DMS114 treated with DMSO at 0.1 percent for 48 hours (cell line): Measurements from ENCODE around the gene SS18L1.

Source experiments
- DNase-seq: peaks from one replicate; lab custom pipeline; 2025; ENCODE audit not compliant: unreplicated experiment; lab: John Stamatoyannopoulos, UW

SS18L1 gene

DNA sequence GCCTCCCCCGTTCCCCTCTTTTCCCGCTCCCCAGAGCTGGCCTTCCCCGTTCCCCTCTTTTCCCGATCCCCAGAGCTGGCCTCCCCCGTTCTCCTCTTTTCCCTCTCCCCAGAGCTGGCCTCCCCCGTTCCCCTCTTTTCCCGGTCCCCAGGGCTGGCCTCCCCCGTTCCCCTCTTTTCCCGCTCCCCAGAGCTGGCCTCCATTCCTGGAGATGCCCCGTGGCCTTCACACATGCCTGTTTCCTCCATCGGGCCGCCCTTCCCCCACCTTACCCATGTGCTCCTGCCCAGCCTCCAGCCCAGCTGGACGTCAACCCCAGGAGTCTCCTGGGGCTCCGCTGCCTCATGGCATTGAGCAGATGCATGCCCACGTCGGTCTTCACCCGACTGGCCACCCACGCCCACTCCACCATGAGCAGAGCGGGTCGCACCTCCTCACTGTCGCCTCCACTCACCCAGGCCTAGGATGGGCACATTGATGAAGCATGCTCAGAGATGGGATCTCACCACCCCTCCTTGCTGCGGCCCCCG, 8.3 kb downstream of the SS18L1 start:
- DNase-seq, result no peak

DNA sequence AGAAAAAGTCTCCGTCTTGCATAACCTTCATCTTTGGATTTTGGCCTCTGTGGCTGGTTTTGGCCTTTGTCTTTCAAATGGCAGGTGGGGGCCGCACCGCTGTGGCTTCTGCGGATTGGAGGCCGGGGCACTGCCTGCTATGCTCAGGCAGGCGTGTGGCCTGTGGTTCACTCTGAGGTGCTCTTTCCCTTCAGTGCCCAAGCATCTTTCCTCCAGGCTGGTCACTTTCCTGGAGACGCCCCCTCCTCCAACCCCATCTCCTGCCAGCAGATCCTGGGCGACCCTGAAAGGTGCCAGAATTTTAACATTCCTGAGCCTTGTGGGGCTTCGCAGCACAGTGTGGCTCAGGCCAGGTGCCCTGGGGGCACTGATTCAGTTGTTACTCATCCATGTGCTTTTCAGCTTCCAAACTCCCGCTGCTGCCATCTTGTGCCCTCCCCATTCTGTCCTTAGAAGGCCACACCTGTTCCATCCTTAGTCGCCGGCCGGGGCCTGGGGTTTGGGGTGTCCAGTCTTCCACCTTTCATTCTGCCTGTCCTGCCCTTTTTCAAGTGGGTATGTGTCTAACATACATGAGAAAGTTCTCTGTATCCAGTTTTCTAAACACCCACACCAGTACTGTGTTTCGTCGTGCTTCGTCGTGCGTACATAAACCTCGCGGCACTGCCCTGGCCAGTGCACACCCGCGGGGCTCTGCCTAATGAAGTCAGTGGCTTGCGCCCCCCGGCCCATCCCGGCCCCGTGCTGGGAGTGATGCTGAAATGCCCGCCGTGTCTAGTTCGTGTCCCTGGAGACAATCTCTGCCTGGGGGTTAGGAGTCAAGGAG, 12.1 kb downstream of the SS18L1 start:
- DNase-seq, result no peak

DNA sequence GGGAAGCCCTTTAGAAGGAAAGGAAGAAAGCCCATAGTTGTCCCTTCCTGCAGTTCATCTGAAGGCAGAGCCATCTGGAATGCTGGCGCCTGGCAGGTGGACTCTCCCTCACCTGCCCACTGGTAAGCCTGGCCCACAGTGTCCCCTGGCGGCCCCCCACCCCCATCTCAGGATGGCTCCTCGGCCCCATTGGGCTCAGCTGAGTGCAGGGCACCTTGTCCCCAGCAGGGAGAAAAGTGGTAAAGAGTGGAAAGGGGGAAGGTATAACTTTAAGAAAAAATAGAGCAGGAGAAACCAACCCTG, 12.6 kb downstream of the SS18L1 start:
- DNase-seq, result no peak

DNA sequence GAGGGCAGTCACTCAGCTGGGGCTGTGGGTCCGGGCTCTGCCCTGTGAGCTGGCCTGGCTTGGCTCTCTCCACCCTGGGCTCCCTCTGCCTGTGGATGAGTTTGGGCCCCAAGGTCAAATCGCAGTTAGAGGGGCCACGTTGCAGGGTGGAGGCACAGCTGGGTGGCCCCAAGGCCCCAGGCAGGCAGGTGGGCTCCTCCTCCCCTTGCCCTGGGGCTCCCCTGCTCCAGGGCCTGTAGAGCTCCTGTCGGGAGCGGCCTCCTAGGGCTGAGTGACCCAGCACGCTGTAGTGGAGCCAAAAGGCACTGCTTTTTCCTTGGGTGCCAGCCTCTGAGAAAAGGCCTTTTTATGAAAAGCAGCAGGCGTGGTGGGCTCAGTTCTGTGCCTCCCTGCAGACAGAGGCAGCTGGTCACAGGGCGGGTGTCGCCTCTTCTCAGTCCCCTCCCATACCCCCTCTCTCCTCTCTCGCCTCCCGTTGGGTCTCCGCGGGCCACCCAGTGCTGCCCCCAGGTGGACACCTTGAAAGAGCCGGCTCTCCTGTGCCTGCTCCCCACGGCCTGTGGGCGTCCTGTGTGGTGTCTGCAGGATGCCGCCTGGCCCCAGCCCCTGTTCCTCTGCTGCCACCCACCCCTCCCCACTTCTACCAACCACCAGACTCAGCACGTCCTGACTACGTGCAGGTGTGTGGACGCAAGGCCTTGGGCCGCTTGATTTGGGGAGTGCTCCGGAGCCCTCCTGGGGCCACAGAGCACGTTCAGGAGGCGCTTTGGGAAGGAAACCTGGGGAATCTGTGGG, 13.2 kb downstream of the SS18L1 start:
- DNase-seq, result no peak

DNA sequence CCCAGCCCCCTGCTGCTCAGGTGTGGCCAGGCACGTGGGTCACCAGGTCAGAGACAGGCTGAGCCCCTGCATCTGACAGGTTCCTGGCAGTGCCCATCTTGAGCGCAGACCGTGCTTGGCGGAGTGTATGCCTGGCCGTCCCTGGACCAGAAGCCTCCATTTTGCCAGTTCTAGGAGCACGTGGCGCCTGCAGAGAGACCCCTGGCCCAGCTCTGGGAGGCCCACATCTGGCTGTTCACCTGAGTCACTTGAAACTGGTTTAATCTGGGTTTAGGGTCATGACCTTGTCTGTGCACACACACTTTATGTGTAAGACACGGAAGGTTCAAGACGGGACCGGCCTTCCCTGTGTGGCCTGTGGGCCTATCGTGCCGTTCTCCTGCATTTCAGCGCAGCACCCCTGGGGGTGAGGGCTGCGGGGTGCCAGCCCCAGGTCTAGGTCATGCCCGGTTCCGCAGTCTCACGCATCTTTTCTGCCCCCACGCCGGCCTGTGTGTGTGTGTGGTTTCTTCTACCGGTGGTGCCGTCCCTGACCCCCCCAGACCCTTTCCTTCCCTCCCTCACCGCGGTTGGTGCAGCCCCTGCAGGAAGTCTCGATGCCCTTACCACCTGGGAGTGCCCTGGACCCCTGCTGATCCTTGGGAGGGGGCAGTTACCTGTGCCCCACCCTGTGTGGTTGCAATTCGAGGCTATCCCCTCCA, 14.0 kb downstream of the SS18L1 start:
- DNase-seq, result no peak

DNA sequence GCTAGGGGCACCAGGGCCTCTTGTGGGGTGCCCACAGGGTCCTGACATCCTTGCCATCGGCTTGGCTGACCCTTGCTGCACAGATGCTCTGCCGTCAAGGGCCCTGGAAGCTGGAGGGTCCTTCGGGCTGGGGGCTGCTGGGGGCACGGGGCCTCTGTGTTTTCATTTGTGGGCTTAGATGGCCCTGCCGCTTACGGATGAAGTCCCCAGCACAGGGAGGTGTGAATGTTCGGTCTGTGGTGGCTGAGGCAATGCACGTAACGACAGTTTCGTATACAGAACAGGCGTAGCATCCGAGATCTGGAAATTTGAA, 14.5 kb downstream of the SS18L1 start:
- DNase-seq, result no peak

DNA sequence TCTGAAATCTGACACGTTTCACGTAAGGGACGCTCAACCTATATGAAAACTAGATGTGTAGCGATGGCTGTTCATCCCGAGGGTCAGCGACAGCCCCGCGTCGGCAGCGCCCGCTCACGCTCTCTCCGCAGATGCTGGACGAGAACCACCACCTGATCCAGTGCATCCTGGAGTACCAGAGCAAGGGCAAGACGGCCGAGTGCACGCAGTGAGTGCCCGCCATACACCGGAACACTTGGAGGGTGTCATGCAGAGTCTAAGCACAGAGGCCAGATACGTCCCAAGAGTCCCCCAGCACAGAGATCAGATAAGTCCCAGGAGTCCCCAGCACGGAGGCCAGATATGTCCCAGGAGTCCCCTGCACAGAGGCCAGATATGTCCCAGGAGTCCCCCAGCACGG, 15.0 kb downstream of the SS18L1 start:
- no peak for DNase-seq

DNA sequence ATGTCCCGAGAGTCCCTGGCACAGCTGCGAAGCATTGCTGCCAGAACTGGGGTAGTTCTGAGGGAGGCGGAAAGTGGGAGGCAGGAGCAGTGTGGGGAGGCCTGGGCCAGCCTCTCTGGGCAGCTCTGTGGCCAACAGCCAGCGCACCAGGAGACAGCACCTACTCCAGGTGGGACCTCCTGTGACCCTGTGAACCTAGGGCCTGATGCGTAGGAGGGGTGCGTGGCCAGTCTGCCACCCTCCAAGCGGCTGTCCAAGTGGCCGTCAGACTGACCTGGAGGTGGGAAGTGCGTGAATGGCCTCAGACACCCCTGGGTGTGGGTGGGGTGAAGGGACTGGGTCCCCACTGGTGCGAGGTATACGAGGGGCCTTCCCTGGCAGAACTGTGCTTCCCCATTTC, 15.5 kb downstream of the SS18L1 start:
- DNase-seq, result no peak

DNA sequence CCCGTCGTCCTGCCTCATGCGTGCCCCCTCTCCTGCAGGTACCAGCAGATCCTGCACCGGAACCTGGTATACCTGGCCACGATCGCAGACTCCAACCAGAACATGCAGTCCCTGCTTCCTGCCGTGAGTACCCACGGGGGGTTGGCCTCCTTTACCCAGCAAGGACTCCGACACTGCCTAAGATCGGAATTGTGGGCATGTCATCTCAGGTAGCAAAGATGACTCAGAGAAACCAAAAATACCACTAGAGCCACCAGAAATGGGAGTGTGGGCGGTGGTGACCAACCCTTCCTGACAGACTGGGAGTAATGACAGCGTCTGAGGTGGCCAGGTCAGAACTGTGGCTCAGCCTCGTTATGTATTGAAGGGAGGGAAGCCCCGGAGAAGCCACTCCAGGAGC, 16.3 kb downstream of the SS18L1 start:
- DNase-seq, result no peak

DNA sequence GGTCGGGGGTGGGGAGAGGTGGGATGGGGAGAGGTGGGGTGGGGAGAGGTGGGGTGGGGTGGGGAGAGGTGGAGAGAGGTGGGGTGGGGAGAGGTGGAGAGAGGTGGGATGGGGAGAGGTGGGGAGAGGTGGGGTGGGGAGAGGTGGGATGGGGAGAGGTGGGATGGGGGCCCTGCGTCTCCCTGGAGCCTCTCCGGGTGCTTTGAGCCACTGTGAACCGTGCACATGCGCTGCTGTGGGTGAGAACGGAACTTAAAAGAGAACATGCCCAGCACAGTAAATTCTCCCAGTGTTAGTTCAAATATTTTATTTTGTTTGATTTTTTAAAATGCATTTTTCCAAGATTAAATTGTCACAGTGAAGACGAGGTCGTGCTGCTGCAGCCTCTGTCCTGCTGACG, 16.7 kb downstream of the SS18L1 start:
- DNase-seq, result no peak

DNA sequence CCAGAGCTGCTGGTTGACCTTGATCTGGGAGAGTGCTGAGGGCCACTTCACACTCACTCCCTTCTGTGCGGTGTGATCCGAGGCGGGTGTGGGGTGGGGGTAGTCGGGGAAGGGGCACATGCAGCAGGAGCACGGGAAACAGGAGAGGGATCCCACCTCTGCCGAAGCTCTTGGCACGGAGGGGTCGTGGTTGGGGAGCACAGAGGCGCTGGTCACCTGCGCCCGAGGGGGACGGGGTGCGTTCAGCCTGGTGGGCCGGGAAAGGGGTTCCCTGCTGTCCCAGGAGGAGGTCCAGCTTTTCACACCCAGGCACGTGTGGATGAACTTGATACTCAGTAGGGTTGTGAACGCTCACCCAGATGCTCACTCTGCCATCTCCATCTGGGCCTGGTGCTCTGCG, 17.3 kb downstream of the SS18L1 start:
- DNase-seq, result no peak

DNA sequence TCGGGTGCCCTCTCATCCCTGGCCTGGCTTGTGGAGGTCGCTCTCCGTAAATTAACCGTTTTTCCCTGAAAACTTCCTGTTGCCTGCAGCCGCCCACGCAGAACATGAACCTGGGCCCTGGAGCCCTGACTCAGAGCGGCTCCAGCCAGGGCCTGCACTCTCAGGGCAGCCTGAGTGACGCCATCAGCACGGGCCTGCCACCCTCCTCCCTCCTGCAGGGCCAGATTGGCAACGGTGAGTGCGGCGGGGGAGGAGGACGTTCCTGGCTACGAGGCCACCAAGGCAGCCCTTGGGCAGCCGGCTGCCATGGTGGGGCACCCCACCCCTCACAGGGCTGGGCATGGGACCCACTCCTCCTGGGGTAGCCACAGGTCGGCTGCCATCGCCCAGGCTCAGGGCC, 17.8 kb downstream of the SS18L1 start:
- no peak for DNase-seq

DNA sequence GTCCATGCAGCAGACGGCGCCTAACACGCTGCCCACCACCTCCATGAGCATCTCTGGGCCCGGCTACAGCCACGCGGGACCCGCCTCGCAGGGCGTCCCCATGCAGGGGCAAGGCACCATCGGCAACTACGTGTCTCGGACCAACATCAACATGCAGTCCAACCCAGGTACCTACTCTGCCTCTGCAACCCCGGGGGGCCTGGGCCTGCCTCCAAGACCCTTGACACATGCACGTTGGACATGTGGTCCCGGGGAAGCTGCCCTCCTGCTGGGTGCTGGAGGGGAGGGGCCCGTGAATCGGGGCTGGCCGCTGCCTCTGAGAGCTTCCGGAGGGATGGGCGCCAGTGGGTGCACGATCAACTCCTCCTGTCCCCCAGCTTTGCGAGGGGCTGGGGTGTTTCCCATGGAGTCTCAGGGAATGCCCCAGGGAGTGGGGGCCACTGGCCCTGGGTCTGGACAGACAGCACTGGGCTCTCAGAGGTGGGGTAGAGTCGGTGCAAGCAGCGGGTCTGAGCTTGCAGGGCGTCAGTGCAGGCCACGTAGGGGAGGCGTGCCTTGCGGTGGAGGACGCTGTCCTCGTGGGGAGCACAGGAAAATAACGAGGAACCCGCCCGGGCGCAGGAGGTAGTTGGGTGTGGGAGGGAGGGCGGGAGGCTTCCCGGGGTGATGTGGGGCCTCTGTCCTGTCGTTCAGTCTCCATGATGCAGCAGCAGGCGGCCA, 19.4 kb downstream of the SS18L1 start:
- no peak for DNase-seq

DNA sequence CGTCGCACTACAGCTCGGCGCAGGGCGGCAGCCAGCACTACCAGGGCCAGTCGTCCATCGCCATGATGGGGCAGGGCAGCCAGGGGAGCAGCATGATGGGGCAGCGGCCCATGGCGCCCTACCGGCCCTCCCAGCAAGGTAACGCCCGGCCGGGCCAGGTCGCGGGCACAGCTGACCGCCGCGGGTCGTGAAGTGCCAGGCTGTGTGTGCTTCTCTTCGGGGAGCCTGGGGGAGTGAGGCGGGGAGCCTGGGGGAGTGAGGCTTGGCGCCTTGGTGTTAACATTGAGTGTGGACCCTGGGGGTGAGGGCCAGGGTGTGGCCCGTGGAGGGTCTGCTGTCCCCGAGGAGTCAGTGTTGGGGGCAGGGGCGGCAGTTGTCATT, 19.9 kb downstream of the SS18L1 start:
- DNase-seq, result no peak

DNA sequence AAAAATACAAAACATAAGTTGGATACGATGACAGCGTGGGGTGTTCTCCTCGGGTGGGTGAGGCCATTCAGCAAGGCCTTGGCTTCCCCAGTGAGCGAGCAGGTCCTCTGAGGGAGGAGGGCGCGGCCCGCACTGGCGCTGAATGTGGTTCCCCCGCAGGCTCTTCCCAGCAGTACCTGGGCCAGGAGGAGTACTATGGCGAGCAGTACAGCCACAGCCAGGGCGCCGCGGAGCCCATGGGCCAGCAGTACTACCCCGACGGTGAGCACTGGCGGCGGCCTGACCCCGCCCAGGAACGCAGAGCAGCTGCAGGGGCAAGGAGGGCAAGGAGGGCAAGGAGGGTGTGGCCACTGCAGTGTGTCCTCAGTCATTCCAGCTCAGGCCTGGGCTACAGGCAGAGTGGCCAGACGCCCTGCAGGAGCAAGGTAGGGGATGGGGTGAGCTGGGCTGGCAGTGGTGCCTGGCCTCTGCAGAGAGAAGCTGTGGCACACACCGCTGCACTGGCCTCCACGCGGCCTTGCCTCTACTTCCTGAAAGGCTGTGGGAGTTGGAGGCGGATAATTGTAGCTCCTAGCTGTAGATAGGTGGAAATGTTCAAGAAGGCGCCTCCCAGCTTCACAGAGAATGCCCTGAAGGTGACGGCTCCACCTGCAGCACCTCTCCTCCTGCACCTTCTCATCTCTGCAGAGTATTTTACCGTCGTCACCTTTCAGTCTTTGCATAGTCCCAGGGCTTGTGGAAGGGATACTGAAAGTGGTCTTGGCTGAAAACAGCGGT, 20.6 kb downstream of the SS18L1 start:
- DNase-seq, result no peak

DNA sequence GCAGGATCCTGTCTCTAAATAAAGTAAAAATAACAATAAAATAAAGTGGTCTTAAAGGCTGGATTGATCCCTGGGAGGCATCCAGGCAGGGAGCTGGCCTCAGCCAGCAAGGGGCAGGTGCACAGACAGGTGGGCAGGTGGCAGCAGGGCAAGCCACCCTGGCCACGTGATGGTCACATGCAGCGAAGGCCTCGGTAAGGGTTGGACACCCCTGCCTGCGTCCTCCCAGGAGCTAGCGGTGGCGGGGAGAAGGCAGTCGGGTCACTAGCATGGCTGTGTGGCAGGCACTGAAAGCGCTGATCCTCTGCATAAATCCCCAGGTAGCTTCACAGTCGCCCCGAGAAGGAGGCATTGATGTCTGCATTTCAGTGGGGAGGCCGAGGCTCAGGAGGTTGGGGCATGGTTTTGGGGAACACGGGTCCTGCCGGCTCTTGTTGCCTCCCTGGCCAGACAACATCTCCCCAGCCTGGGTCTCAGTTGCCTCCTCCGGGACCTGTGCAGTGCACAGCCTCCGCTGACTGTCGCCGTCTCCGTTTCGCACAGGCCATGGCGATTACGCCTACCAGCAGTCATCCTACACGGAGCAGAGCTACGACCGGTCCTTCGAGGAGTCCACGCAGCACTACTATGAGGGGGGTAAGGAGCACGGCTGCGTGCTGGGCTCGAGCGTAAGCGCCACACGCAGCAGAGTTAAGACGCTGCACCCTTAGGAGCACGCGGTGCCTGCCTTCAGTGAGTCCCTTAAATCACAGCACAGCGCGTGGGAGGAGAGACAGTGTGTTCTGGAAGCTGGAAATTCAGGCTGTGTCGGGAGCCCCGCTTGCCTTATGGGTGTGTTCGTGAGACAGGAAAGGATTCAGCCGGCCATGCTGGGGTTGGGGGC, 21.6 kb downstream of the SS18L1 start:
- no peak for DNase-seq

DNA sequence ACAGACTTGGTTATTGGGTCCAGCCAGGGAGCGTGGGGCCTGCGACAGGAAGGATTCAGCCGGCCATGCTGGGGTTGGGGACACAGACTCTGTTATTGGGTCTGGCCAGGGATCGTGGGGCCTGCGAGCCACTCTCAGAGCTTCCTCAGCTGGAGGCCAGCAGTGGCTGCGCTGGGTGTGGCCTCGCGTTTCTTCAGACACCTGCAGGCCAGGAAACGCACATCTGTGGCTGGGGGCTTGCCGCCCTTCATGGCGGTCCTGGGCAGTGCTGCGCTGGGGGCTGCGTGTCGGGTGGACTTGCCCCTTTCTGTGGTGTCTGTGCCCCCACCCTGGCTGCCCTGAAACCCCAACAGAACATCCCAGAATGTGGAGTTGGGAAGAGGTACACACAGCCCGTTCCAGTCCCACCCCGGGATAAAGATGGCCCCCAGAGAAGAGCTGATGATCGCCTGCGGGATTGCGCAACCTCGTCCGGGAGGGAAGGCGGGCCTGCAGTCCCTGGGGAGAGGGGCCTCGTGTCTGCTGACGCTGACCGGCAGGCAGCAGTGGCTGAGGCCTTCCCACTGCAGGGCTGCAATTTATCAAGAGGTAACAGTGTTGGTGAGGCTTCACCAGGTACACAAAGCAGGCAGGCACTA, 22.3 kb downstream of the SS18L1 start:
- no peak for DNase-seq

DNA sequence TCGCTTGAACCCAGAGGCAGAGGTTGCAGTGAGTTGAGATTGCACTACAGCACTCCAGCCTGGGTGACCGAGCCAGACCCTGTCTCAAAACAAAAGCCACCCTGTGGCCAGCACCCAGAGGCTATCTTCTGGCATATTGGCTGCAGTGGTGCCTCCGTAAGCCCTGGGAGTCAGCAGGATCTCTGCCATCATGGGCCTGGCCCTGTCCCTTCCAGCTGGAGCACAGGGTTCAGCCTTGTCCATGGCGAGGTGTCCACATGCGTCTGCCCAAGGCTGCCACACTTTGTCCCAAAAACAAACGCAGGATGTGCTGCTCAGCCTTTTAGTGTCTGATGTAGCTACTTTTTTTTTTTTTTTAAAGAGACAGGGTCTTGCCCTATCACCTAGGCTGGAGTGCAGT, 23.9 kb downstream of the SS18L1 start:
- no peak for DNase-seq

DNA sequence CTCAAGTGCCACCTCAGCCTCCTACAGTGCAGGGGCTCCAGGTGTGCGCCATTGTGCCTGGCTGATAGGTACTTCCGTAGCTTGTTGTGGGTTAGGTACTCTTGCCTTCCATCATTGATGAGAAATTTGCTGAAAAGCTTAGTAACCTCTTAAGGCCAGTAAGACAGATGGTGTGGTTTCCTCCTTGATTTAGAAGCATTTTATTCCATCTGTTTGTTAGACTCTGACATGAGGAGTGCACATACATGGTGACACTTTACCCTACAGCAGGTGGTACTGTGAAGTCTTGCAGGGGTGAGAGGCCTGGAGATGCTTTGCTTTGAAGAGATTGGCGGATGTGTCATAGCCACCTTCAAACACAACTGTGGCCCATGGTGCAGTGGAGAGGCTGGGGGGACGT, 24.5 kb downstream of the SS18L1 start:
- DNase-seq, result no peak
